Esophagus squamous epithelium (tissue), 4 donors: ENCODE measurements around the gene TMEM132D.

Experiments used
- CTCF ChIP-seq, 6 experiments: fragments of 450-650 bp in 4 of 6; fragments of 200-600 bp in 2 of 6; sonication (generic) in 2 of 6; IDR thresholded peaks; one replicate each; pipeline ENCODE4 v1.5.1; 2016 to 2019; ENCODE audit warnings: antibody characterized with exemption in 6 of 6, mild to moderate bottlenecking in 4 of 6, moderate library complexity in 4 of 6
- POLR2A ChIP-seq, 4 donors: fragments of 450-650 bp; IDR thresholded peaks; one replicate each; pipeline ENCODE4 v1.6.1; 2017; ENCODE audit warnings: antibody characterized with exemption in 4 of 4, mild to moderate bottlenecking in 4 of 4, moderate library complexity in 3 of 4

DNA sequence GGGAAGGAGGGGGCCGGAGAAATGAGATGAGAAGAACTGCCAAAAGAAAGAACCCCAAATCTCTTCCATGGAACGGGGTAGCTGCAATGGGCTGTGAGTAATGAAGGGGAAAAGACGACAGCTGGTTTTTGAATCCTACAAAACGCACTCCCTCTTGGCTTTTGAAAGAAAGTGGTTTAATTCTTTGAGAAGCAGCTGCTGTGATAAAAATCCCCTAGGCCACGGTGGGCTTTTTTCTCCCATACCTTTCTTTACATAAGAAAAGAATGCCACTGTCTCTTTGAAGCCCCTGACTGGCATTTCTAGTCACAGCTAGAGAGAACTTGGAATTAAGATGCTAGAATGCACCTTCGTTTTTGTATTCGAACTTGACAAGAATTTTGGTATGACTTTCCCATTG, 564.5 kb downstream of the TMEM132D start:
- TF ChIP-seq POLR2A (IDR thresholded peaks at IDR 0.05) (no peak), CTCF (IDR thresholded peaks at IDR 0.05) (no peak)
